Kasumi-1 (cell line): Measurements from ENCODE around the gene CACNB2.

Experiments used
- DNase-seq, 2 experiments: peaks; one replicate each; lab custom pipeline; 2025; lab: John Stamatoyannopoulos, UW

Gene CACNB2

DNA sequence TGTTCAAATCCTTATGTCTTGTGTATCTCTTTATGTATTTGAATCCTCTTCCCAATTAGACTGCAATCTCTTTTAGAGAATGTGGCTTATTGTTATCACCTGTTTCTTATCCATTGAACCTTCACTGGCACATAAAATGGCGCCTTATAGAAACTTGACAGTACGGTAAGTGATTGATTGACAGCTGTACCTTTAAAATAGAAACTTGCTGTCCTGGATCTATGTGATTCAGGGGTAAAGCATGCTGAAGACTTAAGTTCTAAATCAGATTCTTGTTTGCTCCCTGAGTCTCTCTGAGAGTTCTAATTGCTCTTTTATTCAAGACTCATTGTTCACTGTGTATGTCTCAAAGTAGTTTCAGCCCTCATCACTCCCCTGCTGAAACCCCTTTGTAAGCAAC, 91.3 kb downstream of the CACNB2 start:
- DNase-seq = no peak

GRCh38 chr10:18233775-18234174, 93.6 kb downstream of the CACNB2 start:
- DNase-seq = no peak

DNA sequence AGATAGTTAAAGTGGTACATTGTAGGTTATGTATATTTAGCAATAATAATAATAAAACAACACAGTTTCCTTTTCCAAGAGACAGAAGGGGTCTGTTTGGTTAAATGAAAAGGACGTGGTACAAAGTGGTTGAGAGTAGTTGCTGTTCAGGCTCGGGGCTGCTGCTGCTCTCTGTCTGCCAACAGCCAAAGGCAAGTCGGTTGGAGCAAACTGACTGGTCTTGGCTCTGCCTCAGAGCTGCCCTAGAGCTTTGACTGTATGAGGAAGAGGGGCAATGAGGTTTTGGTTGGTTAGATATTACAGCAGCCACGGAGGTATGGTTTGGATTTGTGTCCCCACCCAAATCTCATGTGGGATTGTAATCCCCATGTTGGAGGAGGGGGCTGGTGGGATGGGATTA, 95.3 kb downstream of the CACNB2 start:
- no peak for DNase-seq

GRCh38 chr10:18236756-18237155, 96.5 kb downstream of the CACNB2 start:
- DNase-seq = no peak

DNA sequence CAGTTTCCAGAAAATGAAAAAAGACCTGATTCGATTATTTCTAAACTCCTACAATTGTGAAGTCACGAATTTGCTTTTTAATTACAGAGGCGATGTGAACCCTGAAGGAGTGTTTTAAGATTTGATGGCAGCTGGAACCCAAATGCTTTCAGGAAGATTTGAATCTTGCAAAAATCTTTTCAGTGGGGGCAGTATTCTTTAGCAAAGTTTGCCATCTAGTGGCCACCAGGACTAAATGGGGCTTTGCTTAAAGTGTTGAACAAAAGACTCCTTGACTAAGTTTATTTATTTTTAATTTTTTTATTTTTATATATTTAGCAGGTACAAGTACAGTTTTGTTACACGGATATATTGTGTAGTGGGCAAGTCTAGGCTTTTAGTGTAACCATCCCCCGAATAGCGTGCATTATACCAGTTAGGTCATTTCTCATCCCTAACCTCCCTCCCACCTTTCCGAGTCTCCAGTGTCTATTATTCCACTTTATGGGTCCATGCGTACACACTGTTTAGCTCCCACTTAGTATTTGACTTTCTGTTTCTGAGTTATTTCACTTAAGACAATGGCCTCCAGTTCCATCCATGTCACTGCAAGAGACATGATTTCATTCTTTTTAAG, 98.8 kb downstream of the CACNB2 start:
- peak; percentile 67 to 81 for DNase-seq

DNA sequence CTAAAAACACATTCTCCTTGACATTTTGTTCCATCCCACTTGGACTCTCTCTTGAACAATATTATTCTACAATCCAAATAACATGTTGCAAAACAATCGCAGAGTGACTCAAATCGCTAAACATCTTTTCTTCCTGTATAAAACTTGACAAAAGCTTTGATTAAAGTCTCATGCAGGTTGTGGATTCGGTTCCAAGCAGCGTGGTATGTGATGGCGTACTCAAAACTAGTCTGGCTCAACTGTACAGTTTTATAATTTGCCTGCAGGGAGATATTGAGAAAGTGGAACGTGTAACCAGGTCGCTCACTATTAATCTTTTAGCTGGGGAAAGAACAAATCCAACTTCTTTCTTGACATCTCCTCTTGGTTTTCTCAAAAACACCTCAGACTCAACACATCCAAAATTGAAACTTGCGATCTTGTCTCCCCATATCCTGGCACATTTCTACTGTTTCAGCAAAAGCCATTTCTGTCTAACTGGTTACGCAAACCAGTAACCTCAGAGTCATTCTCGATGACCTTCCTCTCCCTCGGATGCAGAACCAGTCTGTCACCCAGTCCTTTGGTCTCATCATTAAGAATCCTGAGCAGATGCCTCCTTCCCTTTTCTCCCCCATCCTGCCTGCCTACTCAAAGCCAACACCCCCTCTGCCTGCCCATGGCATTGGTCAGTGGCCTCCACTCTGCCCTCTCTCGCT, 100.1 kb downstream of the CACNB2 start:
- no peak for DNase-seq

DNA sequence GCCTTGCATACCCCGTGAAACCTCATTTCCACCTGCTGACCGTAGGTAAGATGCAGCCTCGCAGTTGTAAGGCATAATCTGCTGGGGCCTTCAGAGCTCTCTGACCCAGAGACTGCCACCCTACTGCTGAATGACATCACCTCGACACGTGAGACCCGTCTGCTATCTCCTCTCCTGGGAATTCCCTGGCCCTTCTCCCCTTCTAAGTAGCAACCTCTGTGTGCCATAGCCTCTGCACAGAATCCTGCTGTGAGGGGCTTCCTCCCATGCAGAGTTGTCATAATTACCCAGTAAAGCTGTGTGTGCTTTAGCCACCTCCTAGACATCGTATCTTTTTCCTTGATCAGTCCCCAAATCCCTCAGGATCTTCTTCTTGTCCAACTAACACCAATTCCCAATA, 106.7 kb downstream of the CACNB2 start:
- no peak for DNase-seq

DNA sequence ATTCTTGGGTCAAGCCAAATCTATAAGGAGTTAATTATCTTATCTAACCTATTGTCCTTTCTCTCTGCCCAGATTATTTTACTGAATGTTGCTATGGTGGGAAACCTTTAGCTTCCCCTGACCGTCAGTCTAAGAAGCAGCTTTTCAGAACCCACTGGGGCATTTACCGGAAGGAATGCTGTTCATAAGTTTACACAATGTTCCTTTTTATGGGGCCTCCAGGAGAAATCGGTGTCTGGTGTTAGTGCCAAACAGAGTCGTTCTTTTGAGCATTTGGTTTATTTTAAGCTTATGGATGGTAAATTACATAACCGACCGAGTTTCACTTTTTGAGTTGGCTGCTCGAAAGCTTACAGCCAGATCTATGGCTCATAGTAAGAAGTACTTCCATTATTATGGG, 111.9 kb downstream of the CACNB2 start:
- no peak for DNase-seq

GRCh38 chr10:18254086-18254485, 113.9 kb downstream of the CACNB2 start:
- no peak for DNase-seq

GRCh38 chr10:18254692-18255091, 114.5 kb downstream of the CACNB2 start:
- DNase-seq = no peak

DNA sequence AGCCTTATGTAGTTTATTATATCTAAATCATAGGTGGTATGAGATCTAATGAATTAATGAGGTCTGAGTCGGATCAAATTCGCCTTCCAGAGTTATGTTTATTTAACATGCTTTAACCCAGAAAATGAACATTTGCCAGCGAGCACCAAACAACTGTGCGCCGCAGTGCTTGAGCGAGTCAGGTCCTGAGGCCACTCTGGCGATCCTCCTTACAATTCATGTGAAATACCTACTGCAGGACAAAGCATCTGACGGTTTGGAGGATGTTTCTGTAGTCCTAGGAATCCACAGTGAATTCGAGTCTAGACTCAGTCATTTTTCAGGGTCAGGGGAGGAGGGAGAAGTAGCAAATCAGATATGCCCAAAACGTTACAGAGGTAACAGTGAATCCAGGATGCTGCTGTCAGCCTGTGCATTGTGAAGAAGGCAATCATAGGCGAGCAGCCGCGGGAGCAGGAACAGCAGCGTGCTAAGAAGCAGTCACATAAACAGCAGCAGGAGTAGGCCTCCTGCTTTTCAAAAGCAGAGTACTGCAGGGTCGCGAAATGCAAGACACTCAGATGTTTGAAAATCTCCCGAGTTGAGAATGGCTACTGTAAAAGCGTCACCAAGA, 120.2 kb downstream of the CACNB2 start:
- DNase-seq = no peak

DNA sequence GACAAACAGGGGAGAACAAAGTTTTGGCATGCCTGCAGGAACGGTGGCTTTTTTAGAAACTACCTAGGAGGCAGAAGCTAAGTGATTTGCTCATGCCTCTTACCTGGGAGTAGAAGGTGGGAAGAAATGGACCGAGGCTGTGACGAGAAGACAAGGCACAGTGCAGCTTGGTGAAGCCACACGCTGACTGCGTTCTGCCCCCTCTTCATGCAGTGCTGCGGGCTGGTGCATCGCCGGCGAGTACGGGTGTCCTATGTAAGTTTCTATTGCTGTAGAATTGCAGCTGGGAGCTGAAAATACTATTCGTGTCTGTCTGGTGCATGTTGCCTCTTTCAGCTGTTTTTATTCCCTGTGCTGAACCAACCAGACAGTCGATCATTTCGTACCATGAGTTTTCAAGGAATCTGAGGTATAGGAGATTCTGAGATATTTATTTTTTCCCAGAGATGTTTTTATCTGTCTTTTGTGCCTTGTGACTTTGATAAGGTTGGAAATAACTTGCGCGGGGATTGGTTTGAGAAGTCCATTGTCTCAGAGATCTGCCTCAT, 120.9 kb downstream of the CACNB2 start:
- DNase-seq = no peak

DNA sequence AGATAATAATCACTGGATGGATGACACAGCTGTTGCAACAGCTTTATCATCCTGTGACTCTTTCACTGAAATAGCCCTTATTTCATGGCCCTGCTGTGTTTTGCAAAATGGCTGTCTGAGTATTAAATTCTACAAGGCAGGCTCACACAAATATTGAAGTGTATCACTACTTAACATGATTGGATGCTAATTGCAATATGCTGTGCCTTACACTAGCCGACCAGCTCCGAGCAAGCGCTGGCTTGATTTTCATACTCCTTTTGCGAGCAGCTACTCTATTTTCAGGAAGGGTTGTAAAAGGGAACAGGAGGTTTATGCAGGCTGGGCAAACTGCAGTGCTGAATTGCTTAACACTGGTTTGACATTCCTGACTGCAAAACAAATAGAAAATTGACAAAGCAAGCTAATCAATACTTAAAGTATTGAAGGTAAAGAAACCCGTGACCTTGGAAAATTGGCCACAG, 121.6 kb downstream of the CACNB2 start:
- no peak for DNase-seq

DNA sequence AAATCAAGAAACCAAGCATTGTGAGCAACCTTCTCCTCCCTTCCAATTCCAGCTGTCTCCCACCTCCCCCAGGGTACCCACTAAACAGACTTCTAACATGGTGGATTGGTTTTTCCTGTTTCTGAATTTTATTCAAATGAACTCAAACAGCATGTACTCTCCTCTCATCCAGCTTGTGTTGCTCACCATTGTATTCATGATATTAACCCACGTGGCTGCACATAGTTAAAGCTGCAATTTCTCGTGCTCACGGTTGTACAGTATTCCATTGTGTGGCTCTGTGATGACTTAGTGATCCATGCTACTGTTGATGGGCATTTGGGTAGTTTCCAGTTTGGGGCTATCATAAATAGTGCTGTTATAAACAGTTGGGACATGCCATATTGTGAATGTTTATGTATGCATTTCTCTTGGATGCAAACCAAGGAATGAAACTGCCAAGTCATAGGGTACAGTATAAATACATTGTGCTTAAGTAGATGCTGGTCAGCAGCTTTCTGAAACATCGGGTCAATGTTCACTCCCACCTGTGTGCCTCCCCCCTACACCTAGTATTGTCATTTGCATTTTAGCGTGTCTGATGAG, 124.3 kb downstream of the CACNB2 start:
- DNase-seq = no peak

- DNase-seq = no peak
Observed at GRCh38 chr10:18268005-18268404, 127.8 kb downstream of the CACNB2 start.

DNA sequence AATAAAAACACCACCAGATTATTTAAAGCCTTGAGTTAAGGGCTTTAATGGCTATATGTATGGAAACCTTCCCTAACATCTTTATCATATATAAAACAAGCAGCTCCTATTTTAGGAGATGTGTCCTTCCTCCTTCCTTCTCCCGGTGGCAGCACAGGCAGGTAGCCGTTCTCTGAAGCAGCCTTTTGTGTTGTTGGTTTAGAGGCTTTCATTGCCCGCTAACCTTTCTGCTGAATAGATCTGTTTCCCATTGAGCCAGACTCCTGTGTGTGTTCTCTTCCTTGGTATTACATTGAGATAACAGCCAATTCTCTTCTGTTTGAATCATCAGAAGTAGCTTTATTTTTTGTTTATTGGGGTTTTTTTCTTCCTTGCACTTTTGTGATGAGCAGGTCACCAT, 131.3 kb downstream of the CACNB2 start:
- no peak for DNase-seq

DNA sequence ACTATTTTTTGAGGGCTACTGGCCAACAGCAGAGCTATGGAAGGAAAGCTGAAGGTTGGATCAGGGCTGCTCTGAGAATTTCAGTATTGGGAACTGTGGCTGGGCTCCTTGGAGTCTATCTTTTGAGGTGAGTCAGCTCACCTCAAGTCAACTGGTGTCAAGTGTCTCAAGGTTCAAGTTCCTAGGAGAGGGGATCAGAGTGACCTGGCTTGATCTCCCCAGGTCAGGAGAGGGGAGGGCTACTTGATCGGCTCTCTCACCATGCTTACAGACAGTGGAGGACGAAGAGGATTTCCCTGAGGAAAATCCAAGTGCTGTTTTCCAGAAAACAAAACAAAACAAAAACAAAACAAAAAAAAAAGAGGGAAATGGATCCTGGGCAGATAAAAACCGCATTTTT, 132.8 kb downstream of the CACNB2 start:
- DNase-seq = no peak

DNA sequence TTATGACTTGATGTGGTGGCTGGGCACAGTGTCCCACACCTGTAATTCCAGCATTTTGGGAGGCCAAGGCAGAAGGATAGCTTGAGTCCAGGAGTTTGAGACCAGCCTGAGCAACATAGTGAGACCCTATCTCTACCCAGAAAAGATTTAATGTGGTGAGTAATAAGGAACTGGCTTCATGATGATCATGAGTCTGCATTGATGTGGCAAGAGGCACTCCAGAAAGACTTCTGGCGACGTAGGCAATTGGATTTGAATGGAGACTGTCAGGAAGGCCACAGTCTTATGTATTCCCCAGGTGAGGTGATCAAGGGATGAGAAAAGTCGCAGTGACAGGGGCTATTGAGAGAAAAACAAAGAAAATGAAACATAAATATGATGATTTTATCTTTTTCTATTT, 138.0 kb downstream of the CACNB2 start:
- DNase-seq = no peak

GRCh38 chr10:18279173-18279572, 138.9 kb downstream of the CACNB2 start:
- DNase-seq = peak; percentile 3 to 9

DNA sequence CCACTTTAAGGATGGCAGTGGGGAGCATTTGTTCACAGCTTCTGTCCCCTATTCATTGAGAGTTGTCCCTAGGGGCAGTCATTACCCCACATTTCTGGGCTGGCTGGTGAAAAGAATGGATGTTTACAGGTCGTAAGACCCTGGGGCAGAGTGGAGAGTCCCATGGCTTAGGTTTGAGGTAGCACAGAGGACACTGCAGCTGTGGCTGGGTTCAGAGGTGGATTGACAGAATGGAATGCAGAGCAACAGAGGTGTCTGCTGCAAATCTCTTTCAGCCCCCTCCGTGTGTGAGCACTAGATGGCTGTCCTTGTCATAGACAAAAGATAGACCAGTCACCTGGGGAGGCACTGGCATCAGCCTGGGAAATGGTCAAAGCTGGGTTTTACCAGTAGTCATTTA, 141.9 kb downstream of the CACNB2 start:
- DNase-seq = no peak

GRCh38 chr10:18290651-18291313, 150.6 kb downstream of the CACNB2 start:
- DNase-seq = no peak
